Stomach (tissue), 4 donors: ENCODE measurements around the gene GSTA3.

Experiments
- CTCF ChIP-seq, 7 experiments: fragments of 450-650 bp in 4 of 7; fragments of 200-600 bp in 3 of 7; sonication (generic) in 3 of 7; IDR thresholded peaks; one replicate each; pipeline ENCODE4 v1.5.1; 2016 to 2019; ENCODE audit warnings: antibody characterized with exemption in 7 of 7, control low read depth in 2 of 7, mild to moderate bottlenecking in 1 of 7
- EP300 ChIP-seq: sonication (generic); formaldehyde crosslinking; IDR thresholded peaks from one replicate; pipeline ENCODE4 v1.6.1; 2017; ENCODE audit warnings: antibody characterized with exemption
- POLR2A ChIP-seq, 4 donors: fragments of 450-650 bp; IDR thresholded peaks; one replicate each; pipeline ENCODE4 v1.6.1; 2016; ENCODE audit warnings: antibody characterized with exemption in 4 of 4, control low read depth in 2 of 4, mild to moderate bottlenecking in 1 of 4, moderate library complexity in 1 of 4
- POLR2AphosphoS5 ChIP-seq, 3 donors: sonication (generic); formaldehyde crosslinking; IDR thresholded peaks; one replicate each; pipeline ENCODE4 v1.6.1; 2016; ENCODE audit warnings: antibody characterized with exemption in 3 of 3

- TF ChIP-seq POLR2A (IDR thresholded peaks at IDR 0.05): no peak
- TF ChIP-seq POLR2AphosphoS5 (IDR thresholded peaks at IDR 0.05): no peak
- no peak for TF ChIP-seq CTCF (IDR thresholded peaks at IDR 0.05)
- no peak for TF ChIP-seq EP300
Measured at GRCh38 chr6:52946306-52946705, 36.8 kb upstream of the GSTA3 start.
